Natural killer cell (primary cell): ENCODE results near the gene SNRPD1. TPM values are rescaled to one million over a fixed set of nuclear protein-coding genes. Genes with fewer than 3 reads are reported as not detected.

Experiments used
- ATAC-seq, 3 donors: fragments of 150-1000 bp in 2 of 3; fragments of 200-7000 bp in 1 of 3; cut with Tn5 transposase; 1 replicate in 1 of 3; 2 replicates in 2 of 3; pipeline ENCODE4 v1.10.0; 2021; ENCODE audit warnings: mild to moderate bottlenecking in 2 of 3, moderate library complexity in 2 of 3
- DNase-seq, 2 donors: peaks; one replicate each; pipeline versions ENCODE4 v3.0.0 to v3.0.0-alpha.2; 2013 to 2021; ENCODE audit warnings: mixed read lengths in 1 of 2
- H3K27ac ChIP-seq: one replicate; pipeline ENCODE4 v1.5.1; 2013; ENCODE audit warnings: mild to moderate bottlenecking, low read length
- H3K27me3 ChIP-seq: one replicate; pipeline ENCODE4 v1.6.1; 2013; ENCODE audit warnings: low read length; ENCODE audit not compliant: control insufficient read depth, insufficient read depth
- H3K36me3 ChIP-seq: one replicate; pipeline ENCODE4 v1.6.1; 2013; ENCODE audit warnings: low read length; ENCODE audit not compliant: control insufficient read depth, insufficient read depth
- H3K4me1 ChIP-seq: one replicate; pipeline ENCODE4 v1.6.1; 2013; ENCODE audit warnings: low read length; ENCODE audit not compliant: control insufficient read depth, insufficient read depth
- H3K4me3 ChIP-seq: one replicate; pipeline ENCODE4 v1.5.1; 2013; ENCODE audit warnings: low read length
- H3K9me3 ChIP-seq: one replicate; pipeline ENCODE4 v1.6.1; 2013; ENCODE audit warnings: low read length; ENCODE audit not compliant: control insufficient read depth, insufficient read depth
- H3K27ac Mint-ChIP-seq, 2 donors: one replicate each; pipeline ENCODE4 v1.8.0; 2022; ENCODE audit warnings: mild to moderate bottlenecking in 2 of 2, mixed read lengths in 2 of 2, moderate library complexity in 1 of 2
- H3K27me3 Mint-ChIP-seq, 2 donors: one replicate each; pipeline ENCODE4 v1.8.0; 2022; ENCODE audit warnings: low read depth in 2 of 2, mixed read lengths in 2 of 2
- H3K36me3 Mint-ChIP-seq: one replicate; pipeline ENCODE4 v1.8.0; 2022; ENCODE audit warnings: mixed read lengths
- H3K4me1 Mint-ChIP-seq, 2 donors: one replicate each; pipeline ENCODE4 v1.8.0; 2022; ENCODE audit warnings: mixed read lengths in 2 of 2
- H3K4me3 Mint-ChIP-seq: one replicate; pipeline ENCODE4 v1.8.0; 2022; ENCODE audit warnings: mild to moderate bottlenecking, moderate library complexity, mixed read lengths
- H3K9me3 Mint-ChIP-seq, 2 donors: one replicate each; pipeline ENCODE4 v1.8.0; 2022; ENCODE audit warnings: mixed read lengths in 2 of 2
- WGBS: methylation state at CpG from one replicate; pipeline ENCODE4 v1.1.7; 2013; ENCODE audit warnings: missing lambda C conversion rate; ENCODE audit not compliant: insufficient coverage; 5-methylcytosine and 5-hydroxymethylcytosine counted together
- intact Hi-C: fragments of 100-400 bp; cut with micrococcal nuclease; formaldehyde crosslinking; loops from one replicate; pipeline ENCODE4 v1.14.2; 2022
- total RNA-seq, 4 donors: library from RNA; stranded (reverse); fragments of 120-200 nt in 1 of 4; gene quantifications; one replicate each; pipeline versions ENCODE4 v1.2.3 to v1.2.4, GENCODE V29; 2013 to 2022
- TF ChIP-seq, protein P1 (sequence below): fragments of 200-600 bp; IDR thresholded peaks from one replicate; pipeline ENCODE4 v1.8.0; 2022; ENCODE audit warnings: antibody characterized with exemption

Gene SNRPD1
- total RNA-seq, 3 donors from 2014 or later (not counting 1 experiment from before 2014, with no cell fraction given): 28.0 to 33.8 (median 31.6) TPM

- Mint-ChIP-seq H3K36me3 (peaks cover 6% of the 10 kb centered on the region), H3K4me1 (peaks cover 10 to 19% of the 10 kb centered on the region in 2 donors), H3K9me3 (no peaks in the 10 kb centered on the region), H3K27me3 (no peaks in the 10 kb centered on the region), H3K4me3 (no peak overlapping the region), H3K27ac (peak overlapping the region; percentile 68 to 70)
- H3K27ac ChIP-seq: peak overlapping the region; percentile 29
- no peak for ATAC-seq
- intact Hi-C loops: no loop called here
- peaks cover 42% of the 10 kb centered on the region for H3K36me3 ChIP-seq
- peaks cover 3% of the 10 kb centered on the region for H3K4me1 ChIP-seq
- no peak overlapping the region for H3K4me3 ChIP-seq
- 58% methylated on average over 8 of the region's 9 CpGs for WGBS
- TF ChIP-seq, protein P1, sequence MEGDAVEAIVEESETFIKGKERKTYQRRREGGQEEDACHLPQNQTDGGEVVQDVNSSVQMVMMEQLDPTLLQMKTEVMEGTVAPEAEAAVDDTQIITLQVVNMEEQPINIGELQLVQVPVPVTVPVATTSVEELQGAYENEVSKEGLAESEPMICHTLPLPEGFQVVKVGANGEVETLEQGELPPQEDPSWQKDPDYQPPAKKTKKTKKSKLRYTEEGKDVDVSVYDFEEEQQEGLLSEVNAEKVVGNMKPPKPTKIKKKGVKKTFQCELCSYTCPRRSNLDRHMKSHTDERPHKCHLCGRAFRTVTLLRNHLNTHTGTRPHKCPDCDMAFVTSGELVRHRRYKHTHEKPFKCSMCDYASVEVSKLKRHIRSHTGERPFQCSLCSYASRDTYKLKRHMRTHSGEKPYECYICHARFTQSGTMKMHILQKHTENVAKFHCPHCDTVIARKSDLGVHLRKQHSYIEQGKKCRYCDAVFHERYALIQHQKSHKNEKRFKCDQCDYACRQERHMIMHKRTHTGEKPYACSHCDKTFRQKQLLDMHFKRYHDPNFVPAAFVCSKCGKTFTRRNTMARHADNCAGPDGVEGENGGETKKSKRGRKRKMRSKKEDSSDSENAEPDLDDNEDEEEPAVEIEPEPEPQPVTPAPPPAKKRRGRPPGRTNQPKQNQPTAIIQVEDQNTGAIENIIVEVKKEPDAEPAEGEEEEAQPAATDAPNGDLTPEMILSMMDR: no peak
- no peaks in the 10 kb centered on the region for H3K27me3 ChIP-seq
- H3K9me3 ChIP-seq: no peaks in the 10 kb centered on the region
- no peak for DNase-seq
These were observed 17.1 kb downstream of the SNRPD1 start for GRCh38 chr18:21629089-21629832.

- no peaks in the 10 kb centered on the region for H3K9me3 Mint-ChIP-seq
- Histone ChIP-seq H3K27ac (no peak overlapping the region), H3K4me3 (no peak overlapping the region), H3K4me1 (peaks cover 3% of the 10 kb centered on the region), H3K36me3 (peaks cover 35% of the 10 kb centered on the region), H3K9me3 (no peaks in the 10 kb centered on the region), H3K27me3 (no peaks in the 10 kb centered on the region)
- intact Hi-C loops: no loop called here
- TF ChIP-seq, protein P1: no peak
- WGBS: 100% methylated on average over 1 of the region's 1 CpG
- H3K36me3 Mint-ChIP-seq: no peaks in the 10 kb centered on the region
- peaks cover 6 to 15% of the 10 kb centered on the region in 2 donors for H3K4me1 Mint-ChIP-seq
- no peak overlapping the region for H3K27ac Mint-ChIP-seq
- no peaks in the 10 kb centered on the region for H3K27me3 Mint-ChIP-seq
- ATAC-seq (no peak), DNase-seq (no peak)
- no peak overlapping the region for H3K4me3 Mint-ChIP-seq
These were observed 20.3 kb downstream of the SNRPD1 start for GRCh38 chr18:21632393-21632792.

GRCh38 chr18:21634588-21635199, 22.6 kb downstream of the SNRPD1 start:
- no peak for ATAC-seq
- no peak for DNase-seq
- H3K4me1 Mint-ChIP-seq: no peaks in the 10 kb centered on the region
- no peak overlapping the region for H3K4me3 Mint-ChIP-seq
- WGBS: 94% methylated on average over 3 of the region's 4 CpGs
- H3K36me3 ChIP-seq: peaks cover 24% of the 10 kb centered on the region
- no peak overlapping the region for H3K4me3 ChIP-seq
- no peaks in the 10 kb centered on the region for H3K4me1 ChIP-seq
- no peaks in the 10 kb centered on the region for H3K9me3 Mint-ChIP-seq
- no peak overlapping the region for H3K27ac ChIP-seq
- H3K27me3 Mint-ChIP-seq: no peaks in the 10 kb centered on the region
- H3K36me3 Mint-ChIP-seq: no peaks in the 10 kb centered on the region
- intact Hi-C loops: no loop called here
- H3K27ac Mint-ChIP-seq: peak overlapping the region in 1 of 2 donors; percentile 34
- H3K27me3 ChIP-seq: no peaks in the 10 kb centered on the region
- no peaks in the 10 kb centered on the region for H3K9me3 ChIP-seq
- TF ChIP-seq, protein P1: no peak
